WTC11 (cell line): ENCODE measurements around the gene GBP5. TPM values are rescaled to one million over a fixed set of nuclear protein-coding genes. Genes with fewer than 3 reads are reported as not detected.
"Not testable (repeated sequence)": the region's sequence is repeated elsewhere in the genome, so short reads cannot be mapped to it uniquely, and the experiment has no call there.

Experiments used
- ATAC-seq: fragments of 200-7000 bp; cut with Tn5 transposase; 2 replicates; pipeline ENCODE4 v1.10.0; 2021; ENCODE audit warnings: mild to moderate bottlenecking, moderate library complexity
- CTCF ChIA-PET: fragments of 300-600 bp; sonication (Branson Sonifier 250); formaldehyde crosslinking; loops from one replicate; lab custom pipeline; 2021; ENCODE audit warnings: antibody characterized with exemption; lab: Charles Lee
- POLR2A ChIA-PET: fragments of 350-600 bp; sonication (Branson Sonifier 250); formaldehyde crosslinking; loops from one replicate; lab custom pipeline; 2021; ENCODE audit warnings: antibody characterized with exemption; lab: Charles Lee
- DNase-seq: peaks from one replicate; pipeline ENCODE4 v3.0.0; 2021; ENCODE audit warnings: low spot score
- H3K27ac Mint-ChIP-seq: 2 replicates; pipeline ENCODE4 v1.8.0; 2021; ENCODE audit warnings: mixed read lengths
- H3K27me3 Mint-ChIP-seq: 2 replicates; pipeline ENCODE4 v1.8.0; 2021; ENCODE audit warnings: low read depth, mild to moderate bottlenecking, moderate library complexity, mixed read lengths
- H3K36me3 Mint-ChIP-seq: 2 replicates; pipeline ENCODE4 v1.8.0; 2021; ENCODE audit warnings: mixed read lengths
- H3K4me1 Mint-ChIP-seq: 2 replicates; pipeline ENCODE4 v1.8.0; 2022; ENCODE audit warnings: mixed read lengths
- H3K4me3 Mint-ChIP-seq: 2 replicates; pipeline ENCODE4 v1.8.0; 2021; ENCODE audit warnings: mild to moderate bottlenecking, moderate library complexity, mixed read lengths
- H3K9me3 Mint-ChIP-seq: 2 replicates; pipeline ENCODE4 v1.8.0; 2021; ENCODE audit warnings: mixed read lengths
- AFF4 ChIP-seq: sonication (generic); formaldehyde crosslinking; IDR thresholded peaks from 2 replicates; pipeline ENCODE4 v1.8.1; 2023; ENCODE audit warnings: mild to moderate bottlenecking, missing genetic modification reagents, borderline replicate concordance
- AR ChIP-seq: fragments of 250-450 bp; sonication (Bioruptor Pico); IDR thresholded peaks from 2 replicates; pipeline ENCODE4 v1.9.0; 2021; ENCODE audit warnings: mild to moderate bottlenecking
- CREM ChIP-seq: sonication (generic); formaldehyde crosslinking; IDR thresholded peaks from 2 replicates; pipeline ENCODE4 v1.8.1; 2022; ENCODE audit warnings: mild to moderate bottlenecking, missing genetic modification reagents, moderate library complexity
- ELF4 ChIP-seq: sonication (generic); formaldehyde crosslinking; IDR thresholded peaks from 2 replicates; pipeline ENCODE4 v1.8.1; 2022; ENCODE audit warnings: low read depth, mild to moderate bottlenecking, moderate library complexity, missing genetic modification reagents
- FOXP1 ChIP-seq: sonication (generic); formaldehyde crosslinking; IDR thresholded peaks from 2 replicates; pipeline ENCODE4 v1.8.0; 2022; ENCODE audit warnings: missing genetic modification reagents, mild to moderate bottlenecking, moderate library complexity, borderline replicate concordance
- MXD4 ChIP-seq: fragments of 250-450 bp; sonication (Bioruptor Pico); IDR thresholded peaks from 2 replicates; pipeline ENCODE4 v1.8.0; 2021; ENCODE audit warnings: mild to moderate bottlenecking, moderate library complexity, borderline replicate concordance
- NFYB ChIP-seq: sonication (generic); formaldehyde crosslinking; conservative IDR thresholded peaks from 2 replicates; pipeline ENCODE4 v1.8.0; 2022; ENCODE audit warnings: low read depth, missing genetic modification reagents
- NR3C1 ChIP-seq: sonication (generic); formaldehyde crosslinking; conservative IDR thresholded peaks from 2 replicates; pipeline ENCODE4 v1.8.1; 2023; ENCODE audit warnings: low read depth, mild to moderate bottlenecking, missing genetic modification reagents
- OVOL2 ChIP-seq: fragments of 250-450 bp; sonication (Bioruptor Pico); IDR thresholded peaks from 2 replicates; pipeline ENCODE4 v1.9.0; 2021; ENCODE audit warnings: mild to moderate bottlenecking, borderline replicate concordance
- PREB ChIP-seq: sonication (generic); formaldehyde crosslinking; IDR thresholded peaks from 2 replicates; pipeline ENCODE4 v1.8.1; 2022; ENCODE audit warnings: mild to moderate bottlenecking, missing genetic modification reagents, moderate library complexity, borderline replicate concordance
- PRRX2 ChIP-seq: fragments of 250-450 bp; sonication (Bioruptor Pico); IDR thresholded peaks from 2 replicates; pipeline ENCODE4 v1.8.0; 2021; ENCODE audit warnings: mild to moderate bottlenecking
- SP1 ChIP-seq: sonication (generic); formaldehyde crosslinking; conservative IDR thresholded peaks from 2 replicates; pipeline ENCODE4 v1.8.1; 2022; ENCODE audit warnings: missing genetic modification reagents
- TCF7 ChIP-seq: sonication (generic); formaldehyde crosslinking; IDR thresholded peaks from 2 replicates; pipeline ENCODE4 v1.8.0; 2022; ENCODE audit warnings: mild to moderate bottlenecking, low read depth, missing genetic modification reagents, moderate library complexity
- TEAD1 ChIP-seq: sonication (generic); formaldehyde crosslinking; IDR thresholded peaks from 2 replicates; pipeline ENCODE4 v1.8.0; 2022; ENCODE audit warnings: mild to moderate bottlenecking, missing genetic modification reagents
- TP53 ChIP-seq: sonication (generic); formaldehyde crosslinking; IDR thresholded peaks from 2 replicates; pipeline ENCODE4 v1.8.1; 2023; ENCODE audit warnings: mild to moderate bottlenecking, missing genetic modification reagents
- ZBTB43 ChIP-seq: sonication (generic); formaldehyde crosslinking; IDR thresholded peaks from 2 replicates; pipeline ENCODE4 v1.8.1; 2023; ENCODE audit warnings: mild to moderate bottlenecking, missing genetic modification reagents
- ZNF232 ChIP-seq: sonication (generic); formaldehyde crosslinking; IDR thresholded peaks from 2 replicates; pipeline ENCODE4 v1.8.0; 2022; ENCODE audit warnings: mild to moderate bottlenecking, missing genetic modification reagents
- ZNF423 ChIP-seq: fragments of 250-450 bp; sonication (Bioruptor Pico); IDR thresholded peaks from 2 replicates; pipeline ENCODE4 v2.1.2; 2022; ENCODE audit warnings: mild to moderate bottlenecking, moderate library complexity
- ZNF671 ChIP-seq: fragments of 250-450 bp; sonication (Bioruptor Pico); IDR thresholded peaks from 2 replicates; pipeline ENCODE4 v1.8.0; 2021; ENCODE audit warnings: mild to moderate bottlenecking
- total RNA-seq: library from RNA; stranded (reverse); gene quantifications from 3 replicates; pipeline ENCODE4 v1.2.3, GENCODE V29; 2021

The GBP5 gene
- total RNA-seq, 1 experiment from 2014 or later: 0.17 TPM

GRCh38 chr1:89304572-89305230 is 32.0 kb upstream of the GBP5 start:
- Mint-ChIP-seq H3K36me3 (peaks cover 18% of the 10 kb centered on the region), H3K9me3 (peaks cover 50% of the 10 kb centered on the region), H3K4me3 (no peak overlapping the region), H3K27me3 (no peaks in the 10 kb centered on the region), H3K4me1 (no peaks in the 10 kb centered on the region), H3K27ac (no peak overlapping the region)
- ATAC-seq (no peak), DNase-seq (no peak)
- POLR2A ChIA-PET: no interaction called here
- CTCF ChIA-PET: no interaction called here
- no peak for TF ChIP-seq PREB (CRISPR knock-in tag)

- Mint-ChIP-seq H3K9me3 (peaks cover 38% of the 10 kb centered on the region), H3K27me3 (no peaks in the 10 kb centered on the region), H3K4me1 (no peaks in the 10 kb centered on the region), H3K27ac (no peak overlapping the region), H3K4me3 (no peak overlapping the region), H3K36me3 (peaks cover 12% of the 10 kb centered on the region)
- DNase-seq (no peak), ATAC-seq (no peak)
- TF ChIP-seq ELF4 (CRISPR knock-in tag) (no peak), TCF7 (no peak), TEAD1 (no peak), ZNF232 (CRISPR knock-in tag) (no peak), NR3C1 (no peak), ZNF671 (CRISPR knock-in tag) (no peak), TP53 (no peak), PREB (CRISPR knock-in tag) (no peak), ZNF423 (CRISPR knock-in tag) (no peak), PRRX2 (CRISPR knock-in tag) (no peak), AR (CRISPR knock-in tag) (no peak), FOXP1 (CRISPR knock-in tag) (no peak), NFYB (CRISPR knock-in tag) (no peak), ZBTB43 (CRISPR knock-in tag) (no peak), MXD4 (no peak), CREM (CRISPR knock-in tag) (no peak), OVOL2 (no peak), AFF4 (CRISPR knock-in tag) (no peak), SP1 (CRISPR knock-in tag) (no peak)
- POLR2A ChIA-PET: no interaction called here
- CTCF ChIA-PET: no interaction called here
Measured at GRCh38 chr1:89302697-89303332, 30.2 kb upstream of the GBP5 start.

- ATAC-seq, CTCF ChIA-PET, H3K27ac Mint-ChIP-seq, H3K27me3 Mint-ChIP-seq, POLR2A ChIA-PET, DNase-seq, H3K4me1 Mint-ChIP-seq, H3K4me3 Mint-ChIP-seq: not testable (repeated sequence)
- Mint-ChIP-seq H3K36me3 (peaks cover 12% of the 10 kb centered on the region), H3K9me3 (peaks cover 30% of the 10 kb centered on the region)
Measured at GRCh38 chr1:89299739-89300463, 27.2 kb upstream of the GBP5 start.
